Measurements from ENCODE around the gene DOCK2.

Gene DOCK2

GRCh38 chr5:169814522-169814921 lies 177.4 kb downstream of the DOCK2 start:
- no peak overlapping the region for H3K9ac ChIP-seq (ENCODE audit: low read depth, low read length)
- H2AFZ ChIP-seq (ENCODE audit: low read depth, low read length) = no peak overlapping the region
- no peak overlapping the region for H3K27ac ChIP-seq (ENCODE audit: low read length)
- H3K9me3 ChIP-seq (ENCODE audit: insufficient read depth, low read length, severe bottlenecking) = no peaks in the 10 kb centered on the region
- ATAC-seq (ENCODE audit: insufficient read depth, low read depth) (no peak), DNase-seq (no peak)
- 0 out of 2 replicates have a peak, but pooled peaks cover under 1% of the 10 kb centered on the region for H3K79me2 ChIP-seq (ENCODE audit: insufficient read depth, low read length)
- TF ChIP-seq EZH2 (IDR thresholded peaks at IDR 0.05; ENCODE audit: borderline replicate concordance, low read depth, low read length, severe bottlenecking) = no peak
- TF ChIP-seq, protein P1, sequence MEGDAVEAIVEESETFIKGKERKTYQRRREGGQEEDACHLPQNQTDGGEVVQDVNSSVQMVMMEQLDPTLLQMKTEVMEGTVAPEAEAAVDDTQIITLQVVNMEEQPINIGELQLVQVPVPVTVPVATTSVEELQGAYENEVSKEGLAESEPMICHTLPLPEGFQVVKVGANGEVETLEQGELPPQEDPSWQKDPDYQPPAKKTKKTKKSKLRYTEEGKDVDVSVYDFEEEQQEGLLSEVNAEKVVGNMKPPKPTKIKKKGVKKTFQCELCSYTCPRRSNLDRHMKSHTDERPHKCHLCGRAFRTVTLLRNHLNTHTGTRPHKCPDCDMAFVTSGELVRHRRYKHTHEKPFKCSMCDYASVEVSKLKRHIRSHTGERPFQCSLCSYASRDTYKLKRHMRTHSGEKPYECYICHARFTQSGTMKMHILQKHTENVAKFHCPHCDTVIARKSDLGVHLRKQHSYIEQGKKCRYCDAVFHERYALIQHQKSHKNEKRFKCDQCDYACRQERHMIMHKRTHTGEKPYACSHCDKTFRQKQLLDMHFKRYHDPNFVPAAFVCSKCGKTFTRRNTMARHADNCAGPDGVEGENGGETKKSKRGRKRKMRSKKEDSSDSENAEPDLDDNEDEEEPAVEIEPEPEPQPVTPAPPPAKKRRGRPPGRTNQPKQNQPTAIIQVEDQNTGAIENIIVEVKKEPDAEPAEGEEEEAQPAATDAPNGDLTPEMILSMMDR (IDR thresholded peaks at IDR 0.05; ENCODE audit: borderline replicate concordance, extremely low read depth, low read length, poor library complexity, severe bottlenecking) = no peak
- no peak overlapping the region for H3K4me3 ChIP-seq (ENCODE audit: low read depth in 1 of 2, low read length in 2 of 2)
- no peaks in the 10 kb centered on the region for H3K4me1 ChIP-seq (ENCODE audit: insufficient read depth, low read length)
- H3K27me3 ChIP-seq (ENCODE audit: insufficient read depth, low read length, poor library complexity) = no peaks in the 10 kb centered on the region
- H4K20me1 ChIP-seq (ENCODE audit: insufficient read depth, low read length) = peaks cover 7% of the 10 kb centered on the region; the same call in 1 of the 2 replicates
- no peak overlapping the region for H3K4me2 ChIP-seq (ENCODE audit: insufficient read depth, low read length)
- H3K36me3 ChIP-seq (ENCODE audit: insufficient read depth, low read length) = peaks cover 92% of the 10 kb centered on the region

- TF ChIP-seq EZH2 (IDR thresholded peaks at IDR 0.05; ENCODE audit: borderline replicate concordance, low read depth, low read length, severe bottlenecking) = no peak
- TF ChIP-seq, protein P1 (IDR thresholded peaks at IDR 0.05; ENCODE audit: borderline replicate concordance, extremely low read depth, low read length, poor library complexity, severe bottlenecking) = no peak
- no peak overlapping the region for H3K9ac ChIP-seq (ENCODE audit: low read depth, low read length)
- no peaks in the 10 kb centered on the region for H3K4me1 ChIP-seq (ENCODE audit: insufficient read depth, low read length)
- no peaks in the 10 kb centered on the region for H4K20me1 ChIP-seq (ENCODE audit: insufficient read depth, low read length)
- H3K79me2 ChIP-seq (ENCODE audit: insufficient read depth, low read length) = no peaks in the 10 kb centered on the region
- peaks cover 72% of the 10 kb centered on the region for H3K36me3 ChIP-seq (ENCODE audit: insufficient read depth, low read length)
- H3K27me3 ChIP-seq (ENCODE audit: insufficient read depth, low read length, poor library complexity) = no peaks in the 10 kb centered on the region
- no peak overlapping the region for H3K4me2 ChIP-seq (ENCODE audit: insufficient read depth, low read length)
- H3K9me3 ChIP-seq (ENCODE audit: insufficient read depth, low read length, severe bottlenecking) = no peaks in the 10 kb centered on the region
- no peak overlapping the region for H3K27ac ChIP-seq (ENCODE audit: low read length)
- DNase-seq (no peak), ATAC-seq (ENCODE audit: insufficient read depth, low read depth) (no peak)
- no peak overlapping the region for H2AFZ ChIP-seq (ENCODE audit: low read depth, low read length)
- no peak overlapping the region for H3K4me3 ChIP-seq (ENCODE audit: low read depth in 1 of 2, low read length in 2 of 2)
Observed at GRCh38 chr5:169817031-169817430, 180.0 kb downstream of the DOCK2 start.

GRCh38 chr5:169826618-169827017 lies 189.5 kb downstream of the DOCK2 start:
- DNase-seq (no peak), ATAC-seq (ENCODE audit: insufficient read depth, low read depth) (no peak)
- Histone ChIP-seq H4K20me1 (ENCODE audit: insufficient read depth, low read length) (peaks cover 5% of the 10 kb centered on the region; the same call in 1 of the 2 replicates), H3K27ac (ENCODE audit: low read length) (no peak overlapping the region), H3K79me2 (ENCODE audit: insufficient read depth, low read length) (no peaks in the 10 kb centered on the region), H2AFZ (ENCODE audit: low read depth, low read length) (no peak overlapping the region), H3K27me3 (ENCODE audit: insufficient read depth, low read length, poor library complexity) (no peaks in the 10 kb centered on the region), H3K4me3 (ENCODE audit: low read depth in 1 of 2, low read length in 2 of 2) (no peak overlapping the region), H3K36me3 (ENCODE audit: insufficient read depth, low read length) (peaks cover 19% of the 10 kb centered on the region; the same call in 1 of the 2 replicates), H3K4me2 (ENCODE audit: insufficient read depth, low read length) (no peak overlapping the region), H3K4me1 (ENCODE audit: insufficient read depth, low read length) (no peaks in the 10 kb centered on the region), H3K9me3 (ENCODE audit: insufficient read depth, low read length, severe bottlenecking) (no peaks in the 10 kb centered on the region), H3K9ac (ENCODE audit: low read depth, low read length) (no peak overlapping the region)
- TF ChIP-seq, protein P1 (IDR thresholded peaks at IDR 0.05; ENCODE audit: borderline replicate concordance, extremely low read depth, low read length, poor library complexity, severe bottlenecking) = peak; percentile 20
- no peak for TF ChIP-seq EZH2 (IDR thresholded peaks at IDR 0.05; ENCODE audit: borderline replicate concordance, low read depth, low read length, severe bottlenecking)
